Measurements from ENCODE around the gene ATP6V1G3. TPM values are rescaled to one million over a fixed set of nuclear protein-coding genes. Genes with fewer than 3 reads are reported as not detected.

Gene ATP6V1G3
- total RNA-seq, 2 donors from 2014 or later, result not detected

GRCh38 chr1:198491028-198491427 is 49.5 kb downstream of the ATP6V1G3 start:
- H3K4me1 ChIP-seq, result no peaks in the 10 kb centered on the region
- no peak overlapping the region for H3K4me3 ChIP-seq
- H3K27ac ChIP-seq, result no peak overlapping the region
- H3K27me3 ChIP-seq, result no peaks in the 10 kb centered on the region
- intact Hi-C loops (cut with DNase I), result no loop called here
- H3K9me3 ChIP-seq, result no peaks in the 10 kb centered on the region
- no peak for DNase-seq
- TF ChIP-seq CTCF (IDR thresholded peaks at IDR 0.05) (no peak), POLR2A (IDR thresholded peaks at IDR 0.05) (no peak)
- no peaks in the 10 kb centered on the region for H3K36me3 ChIP-seq (replicated peaks in 1 of 2; ENCODE audit: insufficient read depth in 1 of 2, low read depth in 2 of 2)
- ATAC-seq, result no peak
- WGBS, 2 donors, result 72 to 81% methylated on average over 6 of the region's 6 CpGs

GRCh38 chr1:198490224-198490623 is 50.3 kb downstream of the ATP6V1G3 start:
- Histone ChIP-seq H3K36me3 (replicated peaks in 1 of 2; ENCODE audit: insufficient read depth in 1 of 2, low read depth in 2 of 2) (no peaks in the 10 kb centered on the region), H3K9me3 (no peaks in the 10 kb centered on the region), H3K27ac (no peak overlapping the region), H3K4me3 (no peak overlapping the region), H3K27me3 (no peaks in the 10 kb centered on the region), H3K4me1 (no peaks in the 10 kb centered on the region)
- DNase-seq (no peak), ATAC-seq (no peak)
- 44 to 75% methylated on average over 1 of the region's 1 CpG for WGBS, 2 donors
- no peak for TF ChIP-seq POLR2A (IDR thresholded peaks at IDR 0.05)
- TF ChIP-seq CTCF (IDR thresholded peaks at IDR 0.05), result no peak
- intact Hi-C loops (cut with DNase I), result no loop called here

DNA sequence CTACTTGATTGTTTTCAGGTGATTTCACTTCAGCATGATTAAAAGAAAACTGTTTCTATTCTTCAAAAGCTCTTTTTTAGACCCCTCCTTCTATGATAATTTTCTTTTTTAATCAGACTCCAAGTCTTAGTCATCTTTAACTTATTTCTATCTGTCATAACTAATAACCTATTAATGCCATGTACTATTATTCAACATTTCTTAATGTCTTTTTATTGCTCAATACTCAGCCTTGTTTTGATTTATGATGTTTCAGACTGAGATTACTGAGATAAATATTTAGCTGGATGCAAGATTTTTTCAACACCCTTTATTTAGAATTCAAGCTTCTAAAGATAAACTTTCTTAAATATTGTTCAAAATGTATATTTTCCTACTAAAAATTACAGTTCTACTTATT is 53.6 kb downstream of the ATP6V1G3 start:
- no peak for ATAC-seq
- Histone ChIP-seq H3K9me3 (no peaks in the 10 kb centered on the region), H3K36me3 (replicated peaks in 1 of 2; ENCODE audit: insufficient read depth in 1 of 2, low read depth in 2 of 2) (no peaks in the 10 kb centered on the region), H3K4me1 (no peaks in the 10 kb centered on the region), H3K4me3 (no peak overlapping the region), H3K27ac (no peak overlapping the region), H3K27me3 (no peaks in the 10 kb centered on the region)
- intact Hi-C loops (cut with DNase I), result no loop called here
- TF ChIP-seq CTCF (IDR thresholded peaks at IDR 0.05) (no peak), POLR2A (IDR thresholded peaks at IDR 0.05) (no peak)
- no peak for DNase-seq

DNA sequence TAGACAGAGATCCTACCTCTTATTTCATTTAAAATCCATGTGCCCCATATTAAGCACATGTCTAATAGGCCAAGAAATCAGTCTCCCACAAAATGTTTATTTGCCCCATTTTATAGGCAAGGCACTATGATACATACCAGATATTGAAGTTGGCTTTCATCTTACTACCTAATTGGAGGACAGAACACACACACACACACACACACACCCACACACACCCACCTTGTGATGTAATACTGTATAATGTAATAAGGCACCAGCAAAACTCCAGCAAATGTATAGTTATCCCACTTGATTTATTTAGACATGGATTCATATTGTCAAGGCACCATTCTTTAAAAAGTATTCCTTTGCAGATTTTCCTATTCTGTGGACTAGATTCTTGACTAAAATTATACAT is 56.8 kb downstream of the ATP6V1G3 start:
- TF ChIP-seq CTCF (IDR thresholded peaks at IDR 0.05) (no peak), POLR2A (IDR thresholded peaks at IDR 0.05) (no peak)
- H3K4me3 ChIP-seq, result no peak overlapping the region
- ATAC-seq, result no peak
- DNase-seq, result no peak
- no peaks in the 10 kb centered on the region for H3K27me3 ChIP-seq
- H3K4me1 ChIP-seq, result no peaks in the 10 kb centered on the region
- intact Hi-C loops (cut with DNase I), result no loop called here
- no peaks in the 10 kb centered on the region for H3K9me3 ChIP-seq
- no peak overlapping the region for H3K27ac ChIP-seq
- H3K36me3 ChIP-seq (replicated peaks in 1 of 2; ENCODE audit: insufficient read depth in 1 of 2, low read depth in 2 of 2), result no peaks in the 10 kb centered on the region

DNA sequence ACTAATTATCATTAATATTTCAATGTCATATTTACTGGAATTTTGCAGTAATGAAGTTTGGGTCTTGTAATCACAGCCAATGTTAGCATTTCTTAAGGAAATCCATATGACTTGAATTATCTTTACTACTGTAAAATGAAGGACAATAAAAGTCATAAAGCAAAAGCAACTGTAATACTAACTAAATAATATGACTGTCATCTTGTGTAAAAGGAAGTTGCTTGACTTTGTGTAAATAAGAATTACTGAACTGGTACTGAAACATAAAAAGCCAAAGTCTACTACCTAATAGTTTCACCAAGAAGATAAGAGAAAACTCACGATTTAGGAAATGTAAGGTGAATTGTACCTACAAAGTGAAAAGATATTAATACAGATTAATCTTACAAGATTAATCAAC is 57.5 kb downstream of the ATP6V1G3 start:
- intact Hi-C loops (cut with DNase I), result no loop called here
- Histone ChIP-seq H3K9me3 (no peaks in the 10 kb centered on the region), H3K36me3 (replicated peaks in 1 of 2; ENCODE audit: insufficient read depth in 1 of 2, low read depth in 2 of 2) (no peaks in the 10 kb centered on the region), H3K4me3 (no peak overlapping the region), H3K27ac (no peak overlapping the region), H3K4me1 (no peaks in the 10 kb centered on the region), H3K27me3 (no peaks in the 10 kb centered on the region)
- no peak for ATAC-seq
- DNase-seq, result no peak
- WGBS, 2 donors, result 71 to 74% methylated on average over 1 of the region's 1 CpG
- no peak for TF ChIP-seq CTCF (IDR thresholded peaks at IDR 0.05)

All from body of pancreas (tissue), 4 donors.